GM12878 (cell line): ENCODE measurements around the gene WIPF2. TPM values are rescaled to one million over a fixed set of nuclear protein-coding genes. Genes with fewer than 3 reads are reported as not detected.
A peak's percentile ranks its signal among the peaks of the same experiment; 100 is the strongest.

Experiments used
- BACH1 ChIP-seq: fragments of 450-650 bp; IDR thresholded peaks from 2 replicates; pipeline ENCODE4 v1.6.1; 2017; ENCODE audit warnings: mild to moderate bottlenecking, borderline replicate concordance
- CREM ChIP-seq: IDR thresholded peaks from 2 replicates; pipeline ENCODE4 v1.6.1; 2014; ENCODE audit warnings: antibody characterized with exemption, low read depth
- EGR1 ChIP-seq, 2 experiments: IDR thresholded peaks; 1 replicate in 1 of 2; 2 replicates in 1 of 2; pipeline ENCODE4 v1.6.1; 2011 to 2012; ENCODE audit warnings: low read depth in 2 of 2, low read length in 2 of 2, borderline replicate concordance in 1 of 2, mild to moderate bottlenecking in 1 of 2, moderate library complexity in 1 of 2
- GABPA ChIP-seq: IDR thresholded peaks from 2 replicates; pipeline ENCODE4 v1.6.1; 2014; ENCODE audit warnings: antibody characterized with exemption, low read depth, mild to moderate bottlenecking, inconsistent platforms
- HDAC2 ChIP-seq: fragments of 200-600 bp; sonication (generic); IDR thresholded peaks from 2 replicates; pipeline ENCODE4 v1.6.1; 2017
- HDAC6 ChIP-seq: fragments of 200-600 bp; sonication (generic); IDR thresholded peaks from one replicate; pipeline ENCODE4 v1.8.0; 2017; ENCODE audit warnings: antibody characterized with exemption; ENCODE audit not compliant: unreplicated experiment
- IRF4 ChIP-seq: IDR thresholded peaks from 2 replicates; pipeline ENCODE4 v1.6.1; 2011; ENCODE audit warnings: low read depth, low read length
- JUNB ChIP-seq: IDR thresholded peaks from 2 replicates; pipeline ENCODE4 v1.6.1; 2016; ENCODE audit warnings: antibody characterized with exemption, mild to moderate bottlenecking
- MEF2B ChIP-seq: fragments of 450-650 bp; IDR thresholded peaks from 2 replicates; pipeline ENCODE4 v1.6.1; 2018; ENCODE audit warnings: mild to moderate bottlenecking, moderate library complexity; ENCODE audit not compliant: partially characterized antibody, poor library complexity, severe bottlenecking
- NRF1 ChIP-seq: conservative IDR thresholded peaks from 2 replicates; pipeline ENCODE4 v1.6.1; 2011; ENCODE audit warnings: mild to moderate bottlenecking, low read depth, low read length, improper control_type of control experiment
- RB1 ChIP-seq: fragments of 450-650 bp; formaldehyde crosslinking; IDR thresholded peaks from 2 replicates; pipeline ENCODE4 v1.6.1; 2017; ENCODE audit warnings: mild to moderate bottlenecking, borderline replicate concordance
- RCOR1 ChIP-seq: conservative IDR thresholded peaks from 2 replicates; pipeline ENCODE4 v1.6.1; 2012; ENCODE audit warnings: low read depth, low read length, improper control_type of control experiment
- REST ChIP-seq: IDR thresholded peaks from 2 replicates; pipeline ENCODE4 v1.6.1; 2012; ENCODE audit warnings: mild to moderate bottlenecking, low read depth, low read length
- SMARCA5 ChIP-seq: fragments of 450-650 bp; IDR thresholded peaks from 2 replicates; pipeline ENCODE4 v1.6.1; 2017; ENCODE audit warnings: mild to moderate bottlenecking
- SPI1 ChIP-seq: IDR thresholded peaks from 2 replicates; pipeline ENCODE4 v1.6.1; 2011; ENCODE audit warnings: low read depth, mild to moderate bottlenecking, low read length, moderate library complexity, borderline replicate concordance; ENCODE audit not compliant: insufficient read depth
- SREBF2 ChIP-seq: IDR thresholded peaks from 2 replicates; pipeline ENCODE4 v1.6.1; 2012; ENCODE audit warnings: mild to moderate bottlenecking, low read length
- TCF12 ChIP-seq: IDR thresholded peaks from 2 replicates; pipeline ENCODE4 v1.6.1; 2011; ENCODE audit warnings: low read depth, mild to moderate bottlenecking, low read length
- ZNF217 ChIP-seq: fragments of 450-650 bp; IDR thresholded peaks from 2 replicates; pipeline ENCODE4 v1.6.1; 2017; ENCODE audit warnings: antibody characterized with exemption, mild to moderate bottlenecking
- polyA plus RNA-seq, 11 experiments: library from polyadenylated mRNA; depleted of rRNA in 4 of 11; unstranded in 6 of 11; stranded (reverse) in 5 of 11; fragments of >200 nt; fragmentation: Nextera tagmentation in 4 of 11; fragmentation: Illumina TruSeq in 1 of 11; extraction: Ambion mirVana in 4 of 11; extraction: Trizol in 1 of 11; gene quantifications; 1 replicate in 1 of 11; 2 replicates in 10 of 11; pipeline versions ENCODE4 v1.2.1 to v1.2.3, GENCODE V29; 2011 to 2016; ENCODE audit warnings: inconsistent platforms in 2 of 11, missing spikeins in 2 of 11, low read depth in 1 of 11
- total RNA-seq, 4 experiments: library from RNA; depleted of rRNA in 3 of 4; stranded (reverse); fragments of >200 nt in 3 of 4; fragmentation: Illumina TruSeq in 1 of 4; extraction: Trizol in 1 of 4; gene quantifications; 2 replicates each; pipeline versions ENCODE4 v1.2.1 to v1.2.3, GENCODE V29; 2013 to 2021
- TF ChIP-seq, protein P1 (sequence below): fragments of 450-650 bp; IDR thresholded peaks from 2 replicates; pipeline ENCODE4 v1.6.1; 2017; ENCODE audit warnings: antibody characterized with exemption, mild to moderate bottlenecking, moderate library complexity
- TF ChIP-seq, protein P2 (sequence below): fragments of 150-350 bp; IDR thresholded peaks from 2 replicates; pipeline ENCODE4 v1.6.1; 2016; ENCODE audit warnings: low read depth, low read length

The WIPF2 gene
- total and polyA plus RNA-seq, 10 of the 15 experiments (the other 5 are each of a cell fraction or from before 2014, with no cell fraction given), result 4.2 to 20.8 (median 7.1) TPM

DNA sequence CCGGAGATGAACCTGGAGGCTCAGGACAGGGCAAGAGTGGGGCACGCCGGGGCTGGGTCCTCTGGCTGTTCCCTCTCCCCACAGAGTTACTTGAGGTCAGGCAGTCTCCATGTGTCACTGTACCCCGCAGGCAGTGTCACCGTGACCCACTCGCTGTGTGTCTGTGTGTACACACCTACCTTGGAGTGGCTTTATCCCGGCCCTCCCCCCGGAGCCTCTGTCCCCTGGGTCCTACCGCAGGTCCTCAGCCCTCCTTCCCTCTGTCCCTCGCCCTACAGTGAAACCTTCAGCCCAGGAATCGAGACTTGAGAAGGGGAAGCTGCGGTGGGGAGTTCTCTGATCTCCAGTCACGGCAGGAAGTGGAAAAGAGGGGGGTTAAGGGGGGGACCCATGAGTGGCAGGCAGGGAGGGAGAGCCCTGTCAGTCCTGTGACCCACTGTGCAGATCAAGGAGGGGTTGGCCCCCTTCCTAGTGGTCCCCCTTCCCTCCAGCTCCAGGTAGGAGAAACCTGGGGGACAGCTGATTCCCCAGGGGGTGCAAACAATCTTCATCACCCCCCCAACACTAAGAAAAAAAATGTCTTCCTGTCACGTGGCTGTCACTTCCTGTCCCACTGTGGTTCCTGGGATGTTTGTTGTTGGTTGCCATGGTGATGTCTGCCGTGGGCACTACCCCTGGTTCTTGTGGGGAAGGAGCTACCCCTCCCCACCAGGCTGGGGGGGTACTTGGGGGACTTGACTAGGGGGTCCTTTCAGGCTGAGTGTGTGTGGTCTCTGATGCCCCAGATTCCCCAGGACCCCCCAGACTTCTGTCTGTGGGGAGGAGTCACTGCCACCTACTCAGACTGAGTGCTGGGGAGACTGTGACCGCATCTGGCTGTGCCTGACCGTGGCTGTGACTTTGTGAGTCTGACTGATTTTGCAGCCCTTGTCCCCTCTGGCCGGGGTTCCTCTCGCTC is 103.5 kb downstream of the WIPF2 start (continued):
- TF ChIP-seq GABPA, result no peak
- 0 out of 2 replicates have a peak, but pooled peaks have one; percentile 50 for TF ChIP-seq RCOR1
- no peak for TF ChIP-seq HDAC2
- no peak for TF ChIP-seq HDAC6
- peak; percentile 37; the same call in 1 of the 2 replicates for TF ChIP-seq SMARCA5
- TF ChIP-seq MEF2B, result peak; percentile 93
- no peak for TF ChIP-seq RB1
- TF ChIP-seq TCF12, result peak; percentile 63; the same call in 1 of the 2 replicates
- TF ChIP-seq EGR1 (IDR thresholded peaks at IDR 0.05; ENCODE audit: borderline replicate concordance in 1 of 2, low read depth in 2 of 2, low read length in 2 of 2), result peak in 1 of 2 experiments; percentile 94; a peak in 2 of 3 replicates
- TF ChIP-seq, protein P1, sequence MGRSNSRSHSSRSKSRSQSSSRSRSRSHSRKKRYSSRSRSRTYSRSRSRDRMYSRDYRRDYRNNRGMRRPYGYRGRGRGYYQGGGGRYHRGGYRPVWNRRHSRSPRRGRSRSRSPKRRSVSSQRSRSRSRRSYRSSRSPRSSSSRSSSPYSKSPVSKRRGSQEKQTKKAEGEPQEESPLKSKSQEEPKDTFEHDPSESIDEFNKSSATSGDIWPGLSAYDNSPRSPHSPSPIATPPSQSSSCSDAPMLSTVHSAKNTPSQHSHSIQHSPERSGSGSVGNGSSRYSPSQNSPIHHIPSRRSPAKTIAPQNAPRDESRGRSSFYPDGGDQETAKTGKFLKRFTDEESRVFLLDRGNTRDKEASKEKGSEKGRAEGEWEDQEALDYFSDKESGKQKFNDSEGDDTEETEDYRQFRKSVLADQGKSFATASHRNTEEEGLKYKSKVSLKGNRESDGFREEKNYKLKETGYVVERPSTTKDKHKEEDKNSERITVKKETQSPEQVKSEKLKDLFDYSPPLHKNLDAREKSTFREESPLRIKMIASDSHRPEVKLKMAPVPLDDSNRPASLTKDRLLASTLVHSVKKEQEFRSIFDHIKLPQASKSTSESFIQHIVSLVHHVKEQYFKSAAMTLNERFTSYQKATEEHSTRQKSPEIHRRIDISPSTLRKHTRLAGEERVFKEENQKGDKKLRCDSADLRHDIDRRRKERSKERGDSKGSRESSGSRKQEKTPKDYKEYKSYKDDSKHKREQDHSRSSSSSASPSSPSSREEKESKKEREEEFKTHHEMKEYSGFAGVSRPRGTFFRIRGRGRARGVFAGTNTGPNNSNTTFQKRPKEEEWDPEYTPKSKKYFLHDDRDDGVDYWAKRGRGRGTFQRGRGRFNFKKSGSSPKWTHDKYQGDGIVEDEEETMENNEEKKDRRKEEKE, result no peak
- no peak for TF ChIP-seq REST
- TF ChIP-seq ZNF217, result peak; percentile 83
- peak; percentile 65; the same call in 1 of the 2 replicates for TF ChIP-seq IRF4
- TF ChIP-seq SPI1, result peak; percentile 90
- TF ChIP-seq, protein P2, sequence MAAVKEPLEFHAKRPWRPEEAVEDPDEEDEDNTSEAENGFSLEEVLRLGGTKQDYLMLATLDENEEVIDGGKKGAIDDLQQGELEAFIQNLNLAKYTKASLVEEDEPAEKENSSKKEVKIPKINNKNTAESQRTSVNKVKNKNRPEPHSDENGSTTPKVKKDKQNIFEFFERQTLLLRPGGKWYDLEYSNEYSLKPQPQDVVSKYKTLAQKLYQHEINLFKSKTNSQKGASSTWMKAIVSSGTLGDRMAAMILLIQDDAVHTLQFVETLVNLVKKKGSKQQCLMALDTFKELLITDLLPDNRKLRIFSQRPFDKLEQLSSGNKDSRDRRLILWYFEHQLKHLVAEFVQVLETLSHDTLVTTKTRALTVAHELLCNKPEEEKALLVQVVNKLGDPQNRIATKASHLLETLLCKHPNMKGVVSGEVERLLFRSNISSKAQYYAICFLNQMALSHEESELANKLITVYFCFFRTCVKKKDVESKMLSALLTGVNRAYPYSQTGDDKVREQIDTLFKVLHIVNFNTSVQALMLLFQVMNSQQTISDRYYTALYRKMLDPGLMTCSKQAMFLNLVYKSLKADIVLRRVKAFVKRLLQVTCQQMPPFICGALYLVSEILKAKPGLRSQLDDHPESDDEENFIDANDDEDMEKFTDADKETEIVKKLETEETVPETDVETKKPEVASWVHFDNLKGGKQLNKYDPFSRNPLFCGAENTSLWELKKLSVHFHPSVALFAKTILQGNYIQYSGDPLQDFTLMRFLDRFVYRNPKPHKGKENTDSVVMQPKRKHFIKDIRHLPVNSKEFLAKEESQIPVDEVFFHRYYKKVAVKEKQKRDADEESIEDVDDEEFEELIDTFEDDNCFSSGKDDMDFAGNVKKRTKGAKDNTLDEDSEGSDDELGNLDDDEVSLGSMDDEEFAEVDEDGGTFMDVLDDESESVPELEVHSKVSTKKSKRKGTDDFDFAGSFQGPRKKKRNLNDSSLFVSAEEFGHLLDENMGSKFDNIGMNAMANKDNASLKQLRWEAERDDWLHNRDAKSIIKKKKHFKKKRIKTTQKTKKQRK, result no peak
- peak; percentile 90 for TF ChIP-seq CREM
- TF ChIP-seq NRF1, result no peak
- no peak for TF ChIP-seq SREBF2
- peak; percentile 79; the same call in 1 of the 2 replicates for TF ChIP-seq BACH1
- peak; percentile 31; the same call in 1 of the 2 replicates for TF ChIP-seq JUNB
